ENCODE measurements around the gene UPB1.

Gene UPB1

DNA sequence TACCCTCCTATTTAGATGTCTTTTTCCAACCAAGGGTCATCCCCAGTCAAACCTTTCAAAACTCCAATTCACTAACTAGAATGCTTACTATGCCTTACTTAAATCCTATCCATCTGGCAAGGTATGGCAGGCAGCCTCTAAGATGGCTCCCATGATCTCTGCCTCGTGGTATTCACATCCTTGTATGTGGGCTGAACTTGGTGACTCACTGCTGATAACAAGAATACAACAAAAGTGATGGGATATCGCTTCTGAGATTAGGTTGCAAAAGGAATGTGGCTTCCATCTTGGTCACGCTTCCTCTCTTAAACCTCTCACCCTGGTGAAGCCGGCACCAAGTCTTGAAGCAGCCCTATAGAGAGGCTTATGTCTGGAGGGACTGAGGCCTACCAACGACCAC lies 29.6 kb upstream of the UPB1 start:
- TF ChIP-seq CTCF (IDR thresholded peaks at IDR 0.05; ENCODE audit: insufficient read depth, low read depth, low read length, missing control alignments) = no peak
- DNase-seq (ENCODE audit: low read depth) = no peak
- no peak overlapping the region for H3K4me3 ChIP-seq (ENCODE audit: low read depth, low read length)

DNA sequence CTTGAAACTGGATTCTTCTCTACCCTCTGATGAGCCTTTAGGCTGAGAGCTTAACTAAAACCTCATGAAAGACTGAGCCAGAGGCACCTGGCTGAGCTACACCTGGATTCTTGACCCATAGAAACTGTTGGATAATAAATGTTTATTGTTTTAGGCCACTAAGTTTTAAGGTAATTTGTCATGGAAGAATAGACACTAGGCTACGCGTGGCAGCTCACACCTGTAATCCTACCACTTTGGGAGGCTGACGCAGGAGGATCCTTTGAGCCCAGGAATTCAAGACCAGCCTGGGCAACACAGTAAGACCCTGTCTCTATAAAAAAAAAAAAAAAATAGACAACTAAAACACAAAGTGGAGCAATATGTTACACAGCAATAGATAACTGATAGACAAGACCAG lies 29.2 kb upstream of the UPB1 start:
- no peak overlapping the region for H3K4me3 ChIP-seq (ENCODE audit: low read depth, low read length)
- no peak for DNase-seq (ENCODE audit: low read depth)
- no peak for TF ChIP-seq CTCF (IDR thresholded peaks at IDR 0.05; ENCODE audit: insufficient read depth, low read depth, low read length, missing control alignments)

- no peak overlapping the region for H3K4me3 ChIP-seq (ENCODE audit: low read depth, low read length)
- no peak for TF ChIP-seq CTCF (IDR thresholded peaks at IDR 0.05; ENCODE audit: insufficient read depth, low read depth, low read length, missing control alignments)
- DNase-seq (ENCODE audit: low read depth) = no peak
These were observed 28.3 kb upstream of the UPB1 start for GRCh38 chr22:24466716-24467328.

DNA sequence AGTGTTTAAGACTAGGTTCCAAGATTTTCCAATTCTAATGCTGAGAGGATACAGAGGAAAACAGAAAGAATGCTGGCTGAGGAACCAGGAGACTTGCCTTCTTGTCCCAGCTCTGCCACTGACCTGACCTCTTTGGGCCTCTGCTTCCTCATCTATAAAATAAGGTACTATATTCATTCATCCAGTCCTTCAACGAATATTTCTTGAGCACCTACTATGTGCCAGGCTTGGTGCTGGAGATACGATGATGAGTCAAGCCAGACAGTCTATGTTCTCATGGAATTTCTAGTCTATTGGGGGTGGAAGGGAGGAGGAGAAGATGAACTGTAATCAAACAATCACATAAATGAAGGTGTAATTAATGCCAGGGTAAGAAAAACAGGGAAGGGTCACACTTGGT lies 27.8 kb upstream of the UPB1 start:
- H3K4me3 ChIP-seq (ENCODE audit: low read depth, low read length) = no peak overlapping the region
- TF ChIP-seq CTCF (IDR thresholded peaks at IDR 0.05; ENCODE audit: insufficient read depth, low read depth, low read length, missing control alignments) = no peak
- no peak for DNase-seq (ENCODE audit: low read depth)

GRCh38 chr22:24471570-24471969 lies 23.6 kb upstream of the UPB1 start:
- no peak for TF ChIP-seq CTCF (IDR thresholded peaks at IDR 0.05; ENCODE audit: insufficient read depth, low read depth, low read length, missing control alignments)
- DNase-seq (ENCODE audit: low read depth) = no peak
- H3K4me3 ChIP-seq (ENCODE audit: low read depth, low read length) = no peak overlapping the region

DNA sequence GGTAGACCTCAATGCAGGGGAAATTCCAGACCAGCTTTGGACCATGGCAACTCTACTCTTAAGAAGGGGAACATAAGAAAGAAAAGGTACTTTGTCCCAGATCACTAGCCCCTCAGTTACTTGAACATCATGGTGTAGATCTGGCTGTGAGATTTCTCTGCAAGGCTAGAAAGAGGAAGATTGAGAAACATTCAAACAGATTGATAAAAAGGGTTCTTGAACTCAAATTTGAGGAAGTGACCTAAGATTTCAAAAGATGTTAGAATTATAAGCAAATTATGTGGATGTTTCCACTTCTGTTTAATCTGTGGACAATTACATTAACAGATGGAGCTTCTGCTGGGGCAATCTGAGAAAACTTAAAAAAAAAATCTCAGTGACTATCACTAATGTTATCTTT lies 21.8 kb upstream of the UPB1 start:
- TF ChIP-seq CTCF (IDR thresholded peaks at IDR 0.05; ENCODE audit: insufficient read depth, low read depth, low read length, missing control alignments) = no peak
- no peak for DNase-seq (ENCODE audit: low read depth)
- H3K4me3 ChIP-seq (ENCODE audit: low read depth, low read length) = no peak overlapping the region

GRCh38 chr22:24474221-24474620 lies 20.9 kb upstream of the UPB1 start:
- H3K4me3 ChIP-seq (ENCODE audit: low read depth, low read length) = no peak overlapping the region
- TF ChIP-seq CTCF (IDR thresholded peaks at IDR 0.05; ENCODE audit: insufficient read depth, low read depth, low read length, missing control alignments) = no peak
- no peak for DNase-seq (ENCODE audit: low read depth)
